Measurements from ENCODE around the gene GPX3.

Gene GPX3, protein sequence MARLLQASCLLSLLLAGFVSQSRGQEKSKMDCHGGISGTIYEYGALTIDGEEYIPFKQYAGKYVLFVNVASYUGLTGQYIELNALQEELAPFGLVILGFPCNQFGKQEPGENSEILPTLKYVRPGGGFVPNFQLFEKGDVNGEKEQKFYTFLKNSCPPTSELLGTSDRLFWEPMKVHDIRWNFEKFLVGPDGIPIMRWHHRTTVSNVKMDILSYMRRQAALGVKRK

DNA sequence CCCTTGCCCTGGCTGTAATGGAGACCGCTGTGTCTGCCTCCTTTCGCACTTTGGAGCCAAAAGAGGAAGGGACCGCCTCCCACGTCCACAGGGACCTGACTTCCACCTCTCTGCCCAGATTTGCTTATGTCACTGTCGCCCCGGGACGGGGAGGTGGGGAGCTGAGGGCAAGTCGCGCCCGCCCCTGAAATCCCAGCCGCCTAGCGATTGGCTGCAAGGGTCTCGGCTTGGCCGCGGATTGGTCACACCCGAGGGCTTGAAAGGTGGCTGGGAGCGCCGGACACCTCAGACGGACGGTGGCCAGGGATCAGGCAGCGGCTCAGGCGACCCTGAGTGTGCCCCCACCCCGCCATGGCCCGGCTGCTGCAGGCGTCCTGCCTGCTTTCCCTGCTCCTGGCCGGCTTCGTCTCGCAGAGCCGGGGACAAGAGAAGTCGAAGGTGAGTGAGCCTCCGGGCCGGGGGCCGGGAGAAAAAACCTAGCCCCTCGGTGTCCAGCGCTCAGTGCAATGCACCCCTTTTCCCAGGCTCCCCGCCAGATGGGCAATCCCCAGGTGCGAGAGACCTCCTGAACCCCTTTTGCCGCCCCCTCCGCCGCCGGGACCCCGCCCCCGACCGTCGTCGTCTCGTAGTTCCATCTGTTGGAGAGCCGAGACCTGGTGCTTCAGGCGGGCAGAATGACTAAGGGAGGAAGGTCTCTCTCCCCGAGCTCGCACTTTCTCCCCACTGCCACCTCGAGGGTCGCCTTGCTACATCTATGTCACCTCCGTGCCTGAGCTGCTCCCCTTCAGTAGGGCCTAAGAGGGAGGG is at the start of gene GPX3:
TSS of gene GPX3 (plus strand) at position 288 of the 807 bp plus-strand sequence. CDS start at position 352, 64 bp downstream.
- DNase-seq = peak; percentile 62

DNA sequence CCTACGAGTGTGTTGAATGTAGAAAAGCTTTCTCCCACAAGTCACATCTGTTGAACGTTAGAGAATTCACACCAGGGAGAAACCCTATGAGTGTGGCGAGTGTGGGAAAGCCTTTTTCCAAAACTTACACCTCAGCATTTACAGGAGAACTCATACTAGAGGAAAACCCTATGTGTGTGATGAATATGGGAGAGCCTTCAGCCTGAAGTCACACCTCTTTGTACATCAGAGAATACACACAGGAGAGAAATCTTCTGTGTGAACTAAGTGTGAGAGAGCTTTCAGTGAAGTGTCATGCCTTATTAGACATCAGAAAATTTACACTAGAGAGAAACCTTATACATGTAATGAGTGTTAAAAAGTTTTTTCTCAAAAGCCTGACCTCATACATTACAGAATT is 41.8 kb upstream of the GPX3 start:
- no peak for DNase-seq

DNA sequence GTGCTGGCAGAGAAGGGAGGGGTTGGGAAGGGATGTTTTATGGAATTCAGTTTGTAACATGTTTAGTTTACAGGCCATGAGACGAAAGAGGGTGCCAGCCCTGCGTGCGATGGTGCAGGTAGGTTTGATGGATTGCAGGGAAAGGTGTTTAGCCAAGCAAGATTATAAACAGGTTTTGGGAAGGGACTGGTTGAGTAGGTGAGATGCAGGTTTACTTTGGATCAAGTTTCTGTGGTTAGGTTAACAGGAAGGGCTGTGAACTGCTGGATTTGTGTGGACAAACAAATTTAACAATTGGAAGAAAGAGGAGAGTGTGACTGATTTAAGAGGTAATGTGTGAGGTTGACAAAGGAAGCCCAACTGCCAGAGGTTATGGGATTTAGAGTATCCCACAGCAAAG is 32.6 kb upstream of the GPX3 start:
- DNase-seq = no peak

DNA sequence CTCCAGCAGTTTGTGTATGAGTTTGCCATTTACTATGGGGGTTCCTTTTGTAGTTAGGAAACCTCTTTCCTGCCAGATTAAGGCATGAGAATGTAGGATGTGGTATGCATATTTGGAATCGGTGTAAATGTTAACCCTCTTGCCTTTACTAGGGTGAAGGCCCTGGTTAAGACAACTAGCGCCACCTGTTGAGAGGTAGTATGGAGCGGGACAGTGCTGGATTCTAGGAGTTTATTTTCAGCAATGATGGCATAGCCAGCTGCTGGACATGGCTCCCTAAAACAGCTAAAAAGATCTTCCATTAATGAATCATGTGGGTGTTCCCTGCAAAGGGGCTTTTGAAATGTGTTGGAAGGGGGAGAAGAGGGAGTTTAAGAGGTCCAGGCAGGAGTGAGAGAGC is 30.7 kb upstream of the GPX3 start:
- DNase-seq = peak; percentile 22

DNA sequence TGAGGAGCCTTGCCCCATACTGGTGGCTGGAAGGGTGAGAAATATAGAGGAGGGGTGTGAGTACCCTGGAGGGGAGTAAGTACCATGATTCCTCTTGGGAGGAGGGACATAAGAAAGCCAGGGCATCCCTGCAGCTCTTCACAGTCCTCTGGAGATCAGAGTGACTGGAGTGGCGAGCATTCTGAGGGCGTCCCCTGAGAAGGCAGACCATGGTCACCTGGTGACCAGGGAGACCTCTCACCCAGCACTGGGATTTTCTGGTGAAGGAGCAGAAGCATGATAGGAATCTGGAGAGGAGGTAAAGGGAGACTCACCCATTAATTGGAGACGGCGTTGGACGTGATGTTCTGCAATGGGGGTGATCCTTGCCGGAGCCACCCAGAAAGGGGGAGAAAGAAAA is 27.7 kb upstream of the GPX3 start:
- no peak for DNase-seq

DNA sequence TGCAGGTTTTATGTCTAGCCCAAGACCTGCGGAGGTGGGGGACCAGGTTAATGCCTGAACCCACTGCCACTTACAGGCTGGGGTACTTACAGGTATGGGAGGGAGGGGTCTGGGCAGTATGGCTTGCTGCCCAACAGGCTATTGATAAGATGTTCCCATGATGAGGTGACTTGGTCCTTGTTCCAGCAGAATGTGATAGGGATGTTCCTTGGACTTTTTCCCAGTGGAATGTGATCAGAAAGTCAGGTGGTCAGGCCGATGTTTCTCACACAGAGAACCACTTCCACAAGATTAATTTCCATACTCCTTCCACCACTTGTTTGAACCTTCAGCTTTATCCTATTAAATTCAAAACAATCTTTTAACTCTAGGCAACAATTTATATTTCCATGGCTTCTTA is 27.0 kb upstream of the GPX3 start:
- DNase-seq = no peak

DNA sequence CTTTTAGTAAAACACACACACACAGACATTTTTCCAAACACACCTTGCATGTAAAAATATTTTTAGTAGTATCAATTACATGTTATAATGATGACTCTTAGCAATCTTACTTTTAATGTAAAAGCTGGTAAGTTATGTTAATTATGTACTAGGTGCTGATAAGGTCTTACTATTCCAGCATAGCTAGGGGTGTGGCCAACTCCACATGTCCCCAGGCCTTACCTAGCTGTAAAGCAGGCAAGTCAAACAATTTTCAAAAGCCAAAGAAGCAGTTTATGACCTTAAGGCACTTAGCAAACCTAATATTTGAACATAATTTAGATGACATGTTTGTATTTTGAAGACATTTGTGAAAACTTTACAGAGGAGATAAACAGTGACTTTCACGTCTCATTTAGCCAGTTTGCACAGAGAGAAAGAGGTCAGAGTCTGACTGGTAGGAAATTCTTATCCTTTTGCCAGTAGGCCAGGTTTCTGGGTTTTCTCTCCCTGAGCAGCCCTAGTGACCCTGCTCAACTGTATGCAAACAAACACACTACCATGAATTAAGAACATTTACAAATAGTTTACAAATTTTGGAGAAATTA is 26.5 kb upstream of the GPX3 start:
- no peak for DNase-seq

DNA sequence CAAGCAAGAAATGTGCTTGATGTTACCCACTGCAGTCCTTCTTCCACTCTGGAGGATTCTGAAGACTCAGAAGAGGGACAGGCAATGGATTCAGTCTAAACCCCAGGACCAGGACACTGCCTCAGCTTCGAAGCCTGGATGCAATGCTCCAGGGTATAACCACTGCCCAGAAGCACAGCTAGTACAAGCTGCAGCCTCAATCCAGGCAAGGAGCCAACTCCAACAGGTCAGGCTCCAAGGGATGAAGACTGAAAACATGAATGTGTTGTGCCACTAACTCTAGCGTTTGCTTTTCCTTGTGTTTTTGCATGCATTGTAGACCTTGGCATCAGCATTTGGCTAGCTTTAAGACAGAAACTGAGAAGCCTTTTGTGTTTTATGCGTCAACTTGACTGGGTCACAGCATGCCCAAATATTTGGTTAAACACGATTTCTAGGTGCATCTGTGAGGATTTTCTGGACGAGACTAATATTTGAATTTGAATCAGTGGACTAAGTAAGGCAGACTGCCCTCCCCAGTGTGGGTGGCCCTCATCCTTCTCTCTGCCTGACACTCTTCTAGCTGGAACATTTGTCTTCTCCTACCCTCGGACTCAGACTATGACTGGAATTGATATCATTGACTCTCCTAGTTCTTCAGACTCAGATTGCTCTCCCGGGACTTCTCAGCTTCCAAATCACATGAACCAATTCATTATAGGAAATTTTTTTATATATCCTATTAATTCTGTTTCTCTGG is 20.5 kb upstream of the GPX3 start:
- no peak for DNase-seq

DNA sequence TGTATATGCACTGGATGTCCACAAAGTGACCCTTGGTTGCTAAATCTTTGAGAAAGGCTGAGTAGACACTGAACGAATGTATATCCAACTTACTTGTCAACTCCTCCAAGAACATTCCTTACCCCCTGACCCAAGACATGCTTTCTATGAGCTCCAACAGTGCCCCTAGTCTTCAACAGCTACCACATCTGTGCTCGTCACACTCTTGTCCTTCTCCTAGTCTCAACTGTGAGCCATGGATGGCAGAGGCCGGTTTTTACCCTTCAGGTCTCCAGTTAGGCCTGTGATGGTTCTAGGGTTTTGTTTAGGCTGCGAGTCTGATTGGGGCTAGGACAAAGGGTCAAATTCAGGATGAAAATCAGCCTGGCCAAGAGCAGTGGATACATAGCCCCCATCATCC is 19.0 kb upstream of the GPX3 start:
- DNase-seq = no peak

DNA sequence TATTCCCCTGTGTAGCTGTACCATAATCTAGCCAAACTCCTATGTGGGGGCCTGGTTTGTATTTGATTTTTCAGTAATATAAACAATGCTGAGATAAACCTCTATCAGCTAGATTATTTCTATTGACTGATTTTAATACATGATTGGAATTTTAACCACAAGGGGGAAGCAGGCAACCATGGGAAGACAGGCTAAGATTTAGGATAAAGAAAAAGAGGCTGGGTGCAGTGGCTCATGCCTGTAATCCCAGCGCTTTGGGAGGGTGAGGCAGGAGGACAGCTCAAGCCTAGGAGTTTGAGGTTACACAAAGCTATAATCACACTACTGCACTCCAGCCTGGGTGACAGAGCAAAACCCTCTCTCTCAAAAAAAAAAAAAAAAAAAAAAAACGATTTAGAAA is 18.1 kb upstream of the GPX3 start:
- no peak for DNase-seq

DNA sequence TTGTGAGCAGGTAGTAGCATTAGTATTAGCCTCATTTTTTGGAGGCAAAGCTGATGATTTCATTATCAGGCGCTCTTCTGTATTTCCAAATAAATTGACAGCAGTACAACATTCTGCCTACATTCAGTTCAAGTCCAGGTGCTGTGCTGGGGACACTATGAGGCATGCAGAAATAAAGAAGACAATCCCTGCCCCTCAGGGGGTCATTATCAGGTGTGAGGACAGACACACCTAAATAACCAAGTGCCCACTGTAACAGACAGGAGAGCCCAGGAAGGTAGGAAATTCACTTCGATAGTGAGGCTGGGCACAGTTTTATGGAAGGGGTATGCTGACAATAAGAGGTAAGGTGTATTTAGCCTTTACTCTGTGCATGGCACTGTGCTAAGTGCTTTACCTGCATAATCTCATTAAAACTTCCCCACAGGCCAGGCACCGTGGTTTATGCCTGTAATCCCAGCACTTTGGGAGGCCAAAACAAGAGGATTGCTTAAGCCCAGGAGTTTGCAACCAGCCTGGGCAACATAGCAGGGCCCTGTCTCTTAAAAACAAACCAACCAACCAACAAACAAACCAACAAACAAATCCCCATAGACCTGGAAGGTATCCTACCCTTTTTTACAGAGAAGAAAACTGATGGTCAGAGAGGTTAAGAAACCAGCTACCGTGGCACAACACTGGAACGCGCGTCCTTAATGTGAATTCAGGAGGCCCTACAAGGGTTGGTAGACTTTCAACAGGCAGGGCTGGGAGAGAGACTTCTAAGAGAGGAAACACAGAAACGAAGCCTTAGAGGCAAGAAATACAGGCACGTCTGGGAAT is 17.5 kb upstream of the GPX3 start:
- no peak for DNase-seq

DNA sequence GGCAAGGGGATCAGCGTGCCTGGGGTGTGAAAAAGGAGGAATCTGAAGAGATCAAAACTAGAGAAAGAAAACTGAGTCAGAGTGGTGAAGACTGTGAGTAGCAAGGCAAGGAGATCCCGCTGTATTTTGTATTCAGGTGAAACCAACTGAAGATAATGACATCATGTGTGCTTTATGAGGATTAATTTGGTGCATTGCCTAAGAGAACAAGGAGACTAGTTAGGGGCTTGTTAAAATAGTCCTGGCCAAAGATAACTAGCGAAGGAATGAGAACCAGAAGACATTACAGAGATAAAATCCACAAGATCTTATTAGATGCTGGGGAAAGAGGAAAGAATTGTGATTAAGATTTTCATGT is 16.9 kb upstream of the GPX3 start:
- DNase-seq = no peak

DNA sequence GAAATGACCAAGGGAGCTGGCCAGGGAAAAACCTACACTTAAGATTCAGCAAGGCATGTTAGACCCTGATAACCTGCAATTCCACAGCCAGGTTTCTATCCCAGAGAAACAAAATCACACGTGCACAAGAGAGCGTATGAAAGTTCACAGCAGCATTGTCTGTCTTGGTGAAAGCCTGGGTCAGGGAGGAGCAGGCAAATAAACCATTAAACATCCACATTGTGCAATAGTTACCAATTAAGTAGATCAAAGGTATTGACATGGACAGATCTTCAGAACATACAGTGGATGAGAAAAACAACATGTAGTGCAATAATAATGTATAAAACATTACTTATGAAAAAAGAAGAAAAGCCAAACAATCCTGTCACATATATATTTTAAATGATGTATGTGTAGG is 15.9 kb upstream of the GPX3 start:
- no peak for DNase-seq

DNA sequence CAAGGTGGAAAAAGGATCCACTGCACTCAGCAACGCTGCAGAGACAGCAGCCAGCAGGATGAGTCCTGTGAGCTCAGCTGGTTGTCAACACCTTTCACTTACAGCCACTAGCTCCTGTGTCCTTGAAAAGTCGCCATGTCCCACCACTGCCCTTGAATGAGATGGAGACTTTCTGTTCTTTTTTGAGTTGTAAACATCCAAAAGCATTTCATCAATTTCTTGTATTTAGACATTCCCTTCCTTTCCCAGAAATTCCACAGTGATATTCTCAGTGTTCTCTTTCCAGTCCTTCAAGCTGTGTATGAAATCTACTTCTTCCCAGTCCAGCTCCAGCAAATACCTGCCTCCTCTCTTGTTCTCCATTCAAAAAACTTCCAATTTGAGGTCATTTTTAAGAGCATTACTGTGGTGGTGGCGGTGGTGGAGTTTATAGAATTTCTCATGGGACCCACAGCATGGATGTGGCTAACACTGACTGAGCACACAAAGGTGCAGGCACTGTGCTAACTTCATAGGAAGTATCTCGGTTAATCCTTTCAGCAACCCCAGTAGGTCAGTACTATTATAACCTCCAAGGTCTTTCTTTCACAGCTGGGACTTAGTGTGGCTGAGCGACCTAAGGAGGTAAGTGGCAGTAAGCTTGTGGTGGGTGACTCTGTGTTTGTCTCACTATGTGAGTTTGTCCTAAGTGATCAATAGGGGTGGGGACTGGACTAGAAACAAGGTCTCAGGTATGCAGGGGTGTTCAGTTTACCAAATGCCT is 15.0 kb upstream of the GPX3 start:
- no peak for DNase-seq

DNA sequence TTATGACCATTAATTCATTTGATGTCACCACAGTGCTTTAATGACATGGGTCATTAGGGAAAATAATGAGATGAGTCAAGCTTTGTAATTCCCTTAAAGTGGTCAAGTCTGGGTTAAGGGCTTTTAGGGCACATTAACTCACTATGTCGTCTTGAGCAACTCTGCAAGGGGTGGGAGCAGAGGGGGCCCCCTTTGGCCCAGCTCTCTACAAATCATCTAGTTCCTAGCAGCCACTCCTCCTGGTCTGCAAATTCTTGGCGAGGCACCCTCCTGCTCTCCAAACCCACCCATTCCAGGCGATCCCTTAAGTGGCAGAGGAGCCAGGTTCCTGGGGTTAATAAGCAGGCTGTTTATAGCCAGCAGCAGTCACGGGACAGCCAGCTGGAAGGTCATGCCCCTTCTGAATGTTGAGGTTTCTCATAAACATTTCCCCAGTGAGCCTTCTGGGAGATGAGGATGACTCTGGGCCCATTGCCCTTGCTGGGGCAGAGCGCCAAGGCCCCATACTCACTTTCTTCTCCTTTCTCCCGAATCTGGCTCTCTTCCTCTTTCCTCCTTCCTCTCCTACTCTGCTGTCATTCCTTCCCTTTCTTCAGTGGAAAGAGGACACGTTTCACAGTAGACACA is 14.3 kb upstream of the GPX3 start:
- no peak for DNase-seq

DNA sequence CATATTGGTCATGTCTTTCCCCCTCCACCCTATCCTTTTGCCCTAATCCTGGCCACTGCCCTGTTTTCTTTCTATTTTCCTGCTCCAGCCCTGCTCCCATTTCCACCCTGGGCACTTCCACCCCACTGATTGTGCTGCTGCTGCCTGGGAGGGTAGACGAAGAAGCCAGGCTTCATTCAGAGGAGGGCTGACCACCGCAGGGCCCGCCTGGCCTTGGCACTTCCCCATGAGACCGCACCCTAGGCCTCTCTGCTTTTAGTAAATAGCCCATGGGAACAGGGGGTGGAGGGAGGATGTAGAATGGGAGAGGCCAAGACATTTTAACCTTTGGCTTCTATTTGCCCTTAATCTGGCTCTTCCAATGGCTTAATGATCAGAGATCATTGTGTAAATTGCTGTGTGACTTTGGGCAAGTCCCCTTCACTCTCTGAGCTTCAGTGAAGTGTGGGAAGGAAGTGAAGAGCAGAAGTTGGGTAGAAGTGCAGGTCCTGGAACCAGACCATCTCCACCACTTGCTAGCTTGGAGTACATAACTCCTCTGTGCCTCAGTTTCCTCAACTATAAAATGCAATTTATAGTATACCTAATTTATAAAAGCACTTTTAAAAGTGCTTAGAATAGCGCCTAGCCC is 13.6 kb upstream of the GPX3 start:
- no peak for DNase-seq

DNA sequence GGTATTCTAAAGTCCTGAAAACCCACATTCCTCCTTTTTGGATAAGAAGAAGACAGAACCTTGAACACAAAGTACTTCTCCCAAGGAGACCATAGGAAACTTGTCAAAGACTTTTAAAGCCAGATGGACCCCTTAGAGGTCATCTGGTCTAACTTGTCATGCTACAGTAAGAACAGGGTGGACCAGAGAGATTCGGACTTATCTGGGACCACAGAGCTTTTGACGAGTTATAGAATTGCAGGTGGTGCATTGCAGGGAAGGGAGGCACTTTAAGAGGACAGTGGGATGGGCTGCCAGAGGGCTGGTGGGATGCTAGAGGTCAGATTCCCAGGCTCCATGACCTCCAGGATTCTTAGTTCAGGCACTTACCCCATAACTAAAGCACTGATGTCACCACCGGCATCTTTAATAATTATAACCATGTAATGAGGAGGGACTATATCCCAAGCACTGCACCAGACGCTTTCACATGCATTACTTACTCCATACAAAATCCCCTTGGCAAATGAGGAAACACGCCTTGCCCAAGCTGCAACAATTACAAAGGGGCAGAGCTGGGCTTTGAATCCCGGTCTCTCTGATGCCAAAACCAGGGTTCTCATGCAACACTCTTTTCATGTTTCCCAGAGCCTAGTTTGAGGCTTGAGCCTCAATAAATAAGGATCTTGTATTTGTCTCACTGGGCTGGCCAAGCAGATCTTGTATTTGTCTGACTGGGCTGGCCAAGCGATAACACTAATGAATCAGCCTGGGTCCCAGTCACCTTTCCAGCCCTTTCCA is 12.8 kb upstream of the GPX3 start:
- DNase-seq = no peak

DNA sequence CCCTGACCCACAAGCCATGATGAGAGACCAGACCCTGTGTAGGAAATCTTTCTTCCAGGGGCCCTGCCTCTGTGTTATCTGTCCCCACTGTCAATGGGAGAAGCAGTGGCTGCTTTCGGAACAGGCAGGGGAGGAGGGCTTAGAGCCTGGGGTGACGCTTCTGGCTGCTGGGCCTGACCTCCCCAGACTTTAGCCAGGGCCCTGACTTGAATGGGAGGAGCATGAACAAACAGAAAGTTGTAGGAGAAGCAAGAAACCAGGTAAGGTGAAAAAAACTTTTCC is 12.2 kb upstream of the GPX3 start:
- no peak for DNase-seq

DNA sequence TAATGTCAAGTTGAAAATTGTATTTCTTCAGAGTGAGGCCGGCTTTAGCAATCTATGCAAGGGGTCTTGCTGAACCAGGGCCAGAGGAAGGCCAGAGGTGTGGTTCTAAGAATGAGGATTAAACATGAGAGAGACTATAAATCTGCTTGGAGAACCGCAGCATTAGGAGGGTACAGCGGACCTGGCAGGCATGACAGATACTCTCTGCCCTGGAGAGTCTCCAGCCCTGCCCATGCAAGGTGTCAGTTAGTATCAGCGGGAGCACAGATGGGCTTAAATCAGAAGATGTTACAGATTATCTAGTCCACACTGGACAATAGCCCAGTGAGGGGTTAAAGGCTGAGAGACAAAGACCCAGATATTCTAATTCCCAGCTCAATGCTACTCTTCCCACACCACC is 11.5 kb upstream of the GPX3 start:
- DNase-seq = no peak

DNA sequence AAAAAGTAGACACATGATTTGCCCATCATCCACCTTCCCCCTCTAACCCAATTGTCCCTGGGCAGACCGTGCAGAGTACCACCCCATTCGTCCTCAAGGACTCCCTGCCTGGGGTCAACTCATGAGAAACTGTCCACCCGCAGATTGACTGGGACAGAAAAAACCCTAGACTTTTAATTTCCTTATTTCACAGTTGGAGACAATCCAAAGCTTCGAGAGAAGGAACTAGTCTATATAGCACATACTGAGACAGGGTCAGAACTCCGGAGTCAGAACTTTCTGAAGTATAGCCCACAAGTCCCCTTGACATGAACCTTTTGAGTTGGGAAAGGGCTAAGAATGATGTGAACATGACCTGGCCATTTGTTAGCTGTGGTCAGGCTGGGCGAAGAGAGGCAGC is 7.5 kb upstream of the GPX3 start:
- no peak for DNase-seq

All from stimulated activated CD4-positive, alpha-beta T cell treated with anti-CD3 and anti-CD28 coated beads, Interleukin-15, amount 100 ng/mL, for 24 hours (primary cell).